Subcutaneous adipose tissue (tissue), 4 donors: ENCODE data around the gene TTLL8. TPM values are rescaled to one million over a fixed set of nuclear protein-coding genes. Genes with fewer than 3 reads are reported as not detected.

Experiments
- CTCF ChIP-seq: fragments of 450-650 bp; IDR thresholded peaks from one replicate; pipeline ENCODE4 v1.5.1; 2016; ENCODE audit warnings: low read depth, mild to moderate bottlenecking, control low read depth, antibody characterized with exemption, moderate library complexity
- total RNA-seq, 4 donors: library from RNA; depleted of rRNA; stranded (reverse); fragments of >200 nt; gene quantifications; one replicate each; pipeline ENCODE4 v1.1.0, GENCODE V29; 2016

Gene TTLL8
- total RNA-seq, 4 donors from 2014 or later, result not detected

GRCh38 chr22:50051930-50052329 lies 6.2 kb downstream of the TTLL8 start:
- TF ChIP-seq CTCF, result no peak

GRCh38 chr22:50049299-50050195 lies 8.6 kb downstream of the TTLL8 start:
- no peak for TF ChIP-seq CTCF

- TF ChIP-seq CTCF, result no peak
Measured at GRCh38 chr22:50048836-50049235, 9.3 kb downstream of the TTLL8 start.

GRCh38 chr22:50048061-50048765 lies 9.9 kb downstream of the TTLL8 start:
- no peak for TF ChIP-seq CTCF

GRCh38 chr22:50047346-50047745 lies 10.8 kb downstream of the TTLL8 start:
- no peak for TF ChIP-seq CTCF

GRCh38 chr22:50046481-50047245 lies 11.4 kb downstream of the TTLL8 start:
- TF ChIP-seq CTCF, result no peak

- TF ChIP-seq CTCF, result no peak
Measured at GRCh38 chr22:50046019-50046415, 12.1 kb downstream of the TTLL8 start.
